Activated naive CD4-positive, alpha-beta T cell treated with anti-CD3 and anti-CD28 coated beads, Interleukin-2, amount 50 U/mL, for 72 hours (primary cell): ENCODE results near the gene KRTAP2-4. TPM values are rescaled to one million over a fixed set of nuclear protein-coding genes. Genes with fewer than 3 reads are reported as not detected.
"Not testable (repeated sequence)": the region's sequence is repeated elsewhere in the genome, so short reads cannot be mapped to it uniquely, and the experiment has no call there.

Source experiments
- ATAC-seq, 2 donors: fragments of 150-1000 bp; cut with Tn5 transposase; 2 replicates each; pipeline ENCODE4 v1.10.0; 2021; ENCODE audit warnings: mild to moderate bottlenecking in 2 of 2, moderate library complexity in 2 of 2
- DNase-seq, 2 donors: peaks; one replicate each; pipeline ENCODE4 v3.0.0; 2021 to 2022; ENCODE audit warnings: low spot score in 2 of 2
- H3K27ac Mint-ChIP-seq, 2 donors: one replicate each; pipeline ENCODE4 v1.8.0; 2022; ENCODE audit warnings: mild to moderate bottlenecking in 2 of 2, mixed read lengths in 2 of 2
- H3K36me3 Mint-ChIP-seq, 2 donors: one replicate each; pipeline ENCODE4 v1.8.0; 2022; ENCODE audit warnings: mixed read lengths in 2 of 2
- H3K9me3 Mint-ChIP-seq, 2 donors: one replicate each; pipeline ENCODE4 v1.8.0; 2022; ENCODE audit warnings: mixed read lengths in 2 of 2
- total RNA-seq, 2 donors: library from RNA; stranded (reverse); gene quantifications; one replicate each; pipeline ENCODE4 v1.2.3, GENCODE V29; 2022

Gene KRTAP2-4
- total RNA-seq, result not detected

DNA sequence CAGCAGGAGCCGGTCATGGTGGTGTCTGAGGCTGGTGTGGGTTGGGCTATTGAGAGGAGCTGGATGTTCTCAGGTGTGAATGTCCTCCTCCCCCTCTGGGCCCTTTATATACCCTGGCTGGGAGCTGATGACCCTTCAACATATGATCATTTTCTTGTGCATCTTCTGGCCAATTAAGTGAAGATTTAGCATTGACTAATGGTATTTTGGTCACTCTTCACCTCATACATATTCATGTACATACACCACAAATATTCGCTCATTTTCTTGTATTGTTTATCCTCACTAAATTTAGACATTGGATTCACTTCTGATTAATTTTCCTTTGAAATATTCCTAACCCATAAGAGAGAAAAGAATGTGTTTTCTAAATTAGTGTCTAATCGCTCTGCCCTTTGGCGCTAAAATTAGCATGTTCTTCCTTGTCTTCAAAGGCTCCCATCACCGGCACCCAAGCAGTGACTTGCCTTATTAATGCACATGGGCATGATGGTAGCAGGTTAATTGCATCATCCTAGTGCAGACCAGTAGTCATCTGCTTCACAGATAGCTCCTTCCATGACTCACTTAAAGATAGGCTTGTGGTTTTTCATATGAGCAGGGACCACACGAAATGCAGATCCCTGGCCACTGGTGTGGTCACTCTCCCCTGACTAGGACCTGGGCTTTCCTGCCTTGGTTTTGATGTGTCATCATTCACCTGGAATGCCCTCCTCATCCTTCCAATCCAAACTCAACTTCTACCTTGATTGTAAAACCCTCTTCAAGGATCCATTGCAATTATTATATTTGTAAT lies at the start of gene KRTAP2-4:
TSS of gene KRTAP2-4 (minus strand) at position 51 of the 796 bp plus-strand sequence. CDS start at position 17, 34 bp downstream.
- ATAC-seq (peak in 1 of 2 donors; percentile 72), DNase-seq (no peak)
- no peaks in the 10 kb centered on the region for H3K9me3 Mint-ChIP-seq
- H3K27ac Mint-ChIP-seq, result no peak within 1 kb of the TSS
- no peaks in the 10 kb centered on the region for H3K36me3 Mint-ChIP-seq

DNA sequence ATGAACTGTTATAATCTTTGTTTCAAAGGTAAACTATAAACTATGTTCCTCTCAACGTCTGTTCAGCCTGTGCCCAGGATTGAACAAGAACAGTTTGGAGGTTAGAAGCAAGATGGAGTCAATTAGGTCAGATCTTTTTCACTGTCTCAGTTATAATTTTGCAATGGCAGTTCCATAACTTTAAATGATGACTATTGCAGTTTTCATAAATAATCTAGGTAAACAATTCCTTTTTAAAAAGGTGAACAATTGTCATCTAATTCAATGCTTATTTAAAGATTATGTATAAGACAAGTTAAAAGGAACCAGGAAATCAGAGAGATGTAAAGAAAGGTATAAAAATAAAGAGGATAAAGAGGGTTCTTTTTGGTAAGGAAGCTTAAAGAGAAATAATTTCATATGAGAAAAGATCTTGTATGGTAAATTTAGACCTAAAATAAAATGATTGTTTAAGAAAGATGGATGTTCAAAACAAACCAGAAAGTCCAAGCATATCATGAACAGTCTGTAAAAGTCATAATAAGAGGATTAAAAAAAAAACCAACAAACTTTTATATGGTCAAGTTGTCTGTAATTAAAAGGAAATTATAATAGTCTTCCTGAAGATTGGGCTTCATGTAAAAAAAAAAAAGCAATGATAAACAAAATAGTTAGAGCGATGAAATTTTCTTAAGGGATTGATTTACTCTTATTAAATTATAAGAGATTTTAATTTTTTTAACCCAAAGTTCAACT lies 45.6 kb upstream of the KRTAP2-4 start:
- ATAC-seq, result no peak
- DNase-seq, result no peak
- H3K9me3 Mint-ChIP-seq, result peaks cover 4 to 12% of the 10 kb centered on the region in 2 donors
- no peak overlapping the region for H3K27ac Mint-ChIP-seq
- peaks cover 0 to 9% of the 10 kb centered on the region in 2 donors for H3K36me3 Mint-ChIP-seq

GRCh38 chr17:41108728-41109386 lies 43.2 kb upstream of the KRTAP2-4 start:
- not testable (repeated sequence) for ATAC-seq, H3K27ac Mint-ChIP-seq, H3K36me3 Mint-ChIP-seq, DNase-seq
- peaks cover 4 to 12% of the 10 kb centered on the region in 2 donors for H3K9me3 Mint-ChIP-seq

DNA sequence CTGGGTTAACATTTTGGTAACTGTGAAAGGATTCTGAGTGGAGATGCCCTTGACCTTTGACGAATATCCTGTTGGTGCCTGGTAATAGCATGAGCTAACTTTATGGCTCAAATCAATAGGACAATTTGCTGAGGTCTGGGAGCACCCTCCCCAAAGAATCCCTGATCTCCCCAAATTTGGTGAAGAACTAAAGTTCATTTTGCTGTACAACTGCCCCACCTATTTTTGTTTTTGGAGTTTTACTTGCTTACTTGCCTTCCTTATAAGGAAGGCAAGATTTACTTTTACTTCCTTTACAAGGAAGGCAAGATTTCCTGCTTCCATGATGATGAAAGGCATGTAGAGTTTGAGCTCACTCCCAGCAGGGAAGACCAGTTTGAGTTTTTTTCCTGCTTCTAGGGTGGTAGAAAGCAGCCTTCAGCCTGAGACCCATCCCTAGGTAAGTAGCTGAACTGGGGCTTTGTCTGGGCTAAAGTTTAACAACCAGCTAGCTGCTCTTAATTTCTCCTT lies 42.3 kb upstream of the KRTAP2-4 start:
- Mint-ChIP-seq H3K27ac (no peak overlapping the region), H3K36me3 (peaks cover 0 to 9% of the 10 kb centered on the region in 2 donors), H3K9me3 (peaks cover 4 to 12% of the 10 kb centered on the region in 2 donors)
- DNase-seq, result no peak
- ATAC-seq, result no peak

GRCh38 chr17:41105347-41105746 lies 39.7 kb upstream of the KRTAP2-4 start, which contains the start of gene KRTAP4-9:
Gene KRTAP4-9 (plus strand): TSS chr17:41105389. CDS start chr17:41105389, 0 bp downstream.
- peak within 1 kb of the TSS in 1 of 2 donors; percentile 82 for H3K27ac Mint-ChIP-seq
- ATAC-seq, H3K9me3 Mint-ChIP-seq, H3K36me3 Mint-ChIP-seq, DNase-seq: not testable (repeated sequence)

DNA sequence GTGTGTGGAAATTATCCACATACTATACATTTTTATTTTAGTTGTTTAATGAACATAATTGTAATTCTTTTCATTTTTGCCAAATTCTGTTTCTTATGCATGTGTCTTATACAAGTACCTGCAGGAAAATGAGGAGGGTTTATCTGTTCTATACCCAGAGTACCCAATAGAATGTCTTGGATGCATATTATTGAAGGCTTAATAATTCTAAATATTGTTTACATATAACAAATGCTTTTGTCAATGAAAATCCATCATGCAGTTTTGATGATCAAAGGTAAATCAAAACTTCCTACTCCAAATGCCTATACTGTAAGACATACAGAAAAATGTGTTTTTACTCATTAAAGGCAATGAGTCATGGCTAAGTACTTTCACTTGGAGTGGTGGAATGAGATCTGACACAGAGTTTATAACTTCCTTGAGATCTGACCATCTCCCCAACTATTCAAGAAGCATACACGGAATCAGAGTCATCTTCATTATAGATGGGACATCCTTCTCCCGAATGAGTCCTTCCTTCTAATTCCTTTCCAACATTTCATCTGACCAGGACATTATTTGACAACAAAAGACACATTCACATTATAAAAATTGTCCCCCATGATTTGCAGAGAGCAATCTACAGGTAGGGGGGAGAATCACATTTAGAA lies 38.8 kb upstream of the KRTAP2-4 start:
- not testable (repeated sequence) for H3K27ac Mint-ChIP-seq, H3K36me3 Mint-ChIP-seq, DNase-seq, H3K9me3 Mint-ChIP-seq
- ATAC-seq, result peak; percentile 51 to 89

DNA sequence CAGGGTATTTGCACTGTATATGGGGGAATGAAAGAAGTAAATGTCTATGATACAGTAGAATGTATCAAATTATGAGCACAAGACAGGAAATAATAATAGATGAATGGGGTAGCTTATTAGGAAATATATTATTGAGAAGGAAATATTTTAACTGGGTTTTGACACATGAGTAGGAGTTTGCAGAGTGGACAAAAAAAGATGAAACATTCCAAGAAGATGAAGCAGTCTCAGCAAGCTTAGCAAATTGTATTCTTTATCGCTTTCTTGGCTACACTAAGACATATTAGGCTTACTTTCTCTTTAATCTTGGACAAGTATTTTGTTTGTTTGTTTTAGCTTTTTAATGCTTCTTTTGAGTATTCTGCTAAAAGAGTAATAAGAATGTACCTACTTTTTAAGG lies 38.2 kb upstream of the KRTAP2-4 start:
- Mint-ChIP-seq H3K27ac (no peak overlapping the region), H3K9me3 (peaks cover 0 to 5% of the 10 kb centered on the region in 2 donors), H3K36me3 (no peaks in the 10 kb centered on the region)
- DNase-seq (no peak), ATAC-seq (no peak)

DNA sequence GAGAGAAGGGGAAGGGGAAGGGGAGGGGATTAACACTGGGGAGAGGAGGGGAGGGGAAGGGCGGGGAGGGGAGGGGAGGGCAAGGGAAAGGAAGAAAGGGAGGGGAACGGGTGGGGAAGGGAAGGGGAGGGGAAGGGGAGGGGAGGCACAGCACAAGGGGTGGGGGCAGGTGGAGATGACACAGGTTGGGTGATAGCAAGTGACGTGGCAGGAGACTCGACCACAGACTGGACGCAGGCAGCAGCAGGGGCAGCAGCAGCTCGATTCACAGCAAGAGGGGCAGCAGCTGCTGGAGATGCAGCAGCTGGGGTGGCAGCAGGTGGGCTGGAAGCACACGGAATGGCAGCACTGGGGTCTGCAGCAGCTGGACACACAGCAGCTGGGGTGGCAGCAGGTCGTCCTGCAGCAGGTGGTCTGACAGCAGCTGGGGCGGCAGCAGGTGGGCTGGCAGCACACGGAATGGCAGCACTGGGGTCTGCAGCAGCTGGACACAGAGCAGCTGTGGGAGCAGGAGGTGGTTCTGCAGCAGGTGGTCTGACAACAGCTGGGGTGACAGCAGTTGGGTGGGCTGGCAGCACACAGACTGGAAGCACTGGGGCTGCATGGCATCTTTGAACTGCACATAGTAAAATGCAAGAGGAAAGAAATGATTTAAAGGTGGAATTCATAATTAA lies 36.0 kb upstream of the KRTAP2-4 start, which contains the start of gene KRTAP4-16:
TSS of gene KRTAP4-16 (minus strand) at position 624 of the 674 bp plus-strand sequence. CDS start at position 624, 0 bp downstream.
- Mint-ChIP-seq H3K9me3 (no peaks in the 10 kb centered on the region), H3K27ac (no peak within 1 kb of the TSS), H3K36me3 (no peaks in the 10 kb centered on the region)
- DNase-seq, result no peak
- ATAC-seq, result no peak

DNA sequence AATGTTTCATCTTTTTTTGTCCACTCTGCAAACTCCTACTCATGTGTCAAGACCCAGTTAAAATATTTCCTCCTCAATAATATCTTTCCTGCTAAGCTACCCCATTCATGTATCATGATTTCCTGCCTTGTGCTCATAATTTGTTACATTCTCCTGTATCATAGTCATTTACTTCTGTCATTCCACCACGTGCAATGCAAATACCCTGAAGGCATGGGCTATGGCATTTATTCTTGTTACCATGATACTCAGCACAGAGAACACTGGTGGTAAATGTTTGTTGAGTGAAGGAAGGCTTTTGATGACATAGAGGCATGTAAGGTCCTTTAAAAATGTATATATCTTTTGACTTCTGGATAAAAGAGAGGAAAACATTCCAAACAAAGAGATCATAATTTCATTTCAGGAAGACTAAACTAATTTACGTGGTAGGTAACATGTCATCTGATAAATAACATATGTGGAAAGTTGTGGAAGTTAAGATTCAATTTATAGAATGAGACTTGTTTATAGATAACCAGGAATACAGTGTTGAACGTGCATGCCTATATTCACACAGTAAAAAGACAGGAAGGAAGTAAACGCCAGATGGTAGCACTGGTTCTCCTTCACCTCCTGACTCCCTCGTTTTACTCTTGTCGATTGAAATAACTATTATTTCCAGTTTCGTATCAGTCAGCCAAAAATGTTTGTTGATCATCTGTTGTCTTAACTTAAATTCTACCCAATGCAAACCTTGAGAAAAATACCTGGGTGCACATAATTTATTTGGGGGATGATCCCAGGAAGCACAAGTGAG lies 34.2 kb upstream of the KRTAP2-4 start:
- not testable (repeated sequence) for ATAC-seq, H3K9me3 Mint-ChIP-seq

GRCh38 chr17:41098481-41098880 lies 32.8 kb upstream of the KRTAP2-4 start:
- ATAC-seq, result no peak
- H3K36me3 Mint-ChIP-seq, result no peaks in the 10 kb centered on the region

More for the DNA sequence above, 34.2 kb upstream of the KRTAP2-4 start:
- not testable (repeated sequence) for DNase-seq, H3K36me3 Mint-ChIP-seq, H3K27ac Mint-ChIP-seq

DNA sequence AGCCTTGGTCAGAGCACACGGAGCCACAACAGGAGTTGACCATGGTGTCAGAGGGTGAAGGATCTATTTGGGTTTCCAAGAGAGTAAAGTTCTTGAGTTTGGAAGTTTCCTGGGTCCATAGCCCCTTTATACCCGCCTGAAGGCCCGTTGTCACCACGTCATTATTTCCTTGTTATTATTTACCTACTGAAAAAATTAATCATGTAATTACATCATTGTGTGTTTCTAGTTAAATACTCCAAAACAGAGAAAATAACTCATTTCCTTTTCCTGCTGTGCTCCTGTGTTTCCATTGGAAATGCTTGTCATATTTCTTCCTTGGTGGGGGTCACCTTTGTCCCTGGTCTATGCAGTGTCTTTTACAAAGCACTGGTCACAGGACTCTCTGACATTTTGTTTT lies 32.4 kb upstream of the KRTAP2-4 start, which contains the start of gene KRTAP4-8:
TSS of gene KRTAP4-8 (minus strand) at position 101 of the 400 bp plus-strand sequence. CDS start at position 43, 58 bp downstream.
- Mint-ChIP-seq H3K9me3 (no peaks in the 10 kb centered on the region), H3K36me3 (no peaks in the 10 kb centered on the region), H3K27ac (peak within 1 kb of the TSS in 1 of 2 donors; percentile 85)
- ATAC-seq (no peak), DNase-seq (no peak)

More at GRCh38 chr17:41098481-41098880, 32.8 kb upstream of the KRTAP2-4 start:
- Mint-ChIP-seq H3K27ac (no peak overlapping the region), H3K9me3 (no peaks in the 10 kb centered on the region)
- no peak for DNase-seq

DNA sequence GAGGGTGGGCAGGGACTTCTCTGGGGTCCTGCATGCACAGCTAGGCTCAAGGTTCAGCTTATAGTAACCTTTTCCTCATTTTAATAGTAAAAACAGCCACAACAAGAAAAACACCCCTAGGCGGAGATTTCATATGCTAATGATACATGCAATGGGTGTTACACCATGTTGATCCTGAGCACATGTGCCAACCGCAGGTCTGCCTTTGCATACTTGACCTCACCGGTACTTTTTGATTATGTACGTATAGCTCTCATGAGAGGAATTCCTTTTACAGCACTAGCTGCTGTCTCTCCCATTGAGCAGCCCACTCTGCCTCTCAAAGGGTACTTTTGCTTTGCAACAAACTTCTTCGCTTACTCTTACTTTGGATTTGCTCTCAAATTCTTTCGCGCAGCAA lies 30.4 kb upstream of the KRTAP2-4 start:
- Mint-ChIP-seq H3K27ac (no peak overlapping the region), H3K36me3 (no peaks in the 10 kb centered on the region), H3K9me3 (no peaks in the 10 kb centered on the region)
- ATAC-seq (no peak), DNase-seq (no peak)

DNA sequence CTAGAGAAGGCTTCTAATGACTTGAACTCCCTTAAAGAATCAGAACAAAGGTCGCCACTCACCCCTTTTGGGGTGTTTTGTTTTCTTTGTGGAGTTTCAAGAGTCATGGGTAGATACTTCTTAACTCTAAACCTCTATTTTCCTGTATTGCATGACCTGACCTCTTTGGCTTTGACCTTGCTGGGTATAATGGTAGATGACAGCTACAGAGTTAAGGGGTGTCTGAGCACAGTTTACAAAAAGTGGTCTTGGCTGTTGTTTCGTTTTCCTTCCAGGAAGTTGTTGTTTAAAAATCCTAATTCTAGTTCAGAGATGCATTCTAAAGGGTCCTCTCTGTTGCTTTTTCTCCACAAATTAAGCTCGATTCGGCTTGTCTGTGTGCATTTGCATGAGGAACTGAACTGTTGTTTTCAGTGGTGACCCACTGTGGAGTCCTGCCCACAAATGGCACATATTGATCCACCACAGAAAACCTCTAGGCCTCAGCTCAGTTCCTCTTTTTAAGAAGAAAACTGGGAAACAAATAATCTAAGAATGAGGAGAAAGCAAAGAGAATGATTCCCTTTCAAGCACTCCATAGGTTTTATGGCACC lies 23.2 kb upstream of the KRTAP2-4 start:
- H3K9me3 Mint-ChIP-seq, ATAC-seq, H3K36me3 Mint-ChIP-seq, DNase-seq, H3K27ac Mint-ChIP-seq: not testable (repeated sequence)

DNA sequence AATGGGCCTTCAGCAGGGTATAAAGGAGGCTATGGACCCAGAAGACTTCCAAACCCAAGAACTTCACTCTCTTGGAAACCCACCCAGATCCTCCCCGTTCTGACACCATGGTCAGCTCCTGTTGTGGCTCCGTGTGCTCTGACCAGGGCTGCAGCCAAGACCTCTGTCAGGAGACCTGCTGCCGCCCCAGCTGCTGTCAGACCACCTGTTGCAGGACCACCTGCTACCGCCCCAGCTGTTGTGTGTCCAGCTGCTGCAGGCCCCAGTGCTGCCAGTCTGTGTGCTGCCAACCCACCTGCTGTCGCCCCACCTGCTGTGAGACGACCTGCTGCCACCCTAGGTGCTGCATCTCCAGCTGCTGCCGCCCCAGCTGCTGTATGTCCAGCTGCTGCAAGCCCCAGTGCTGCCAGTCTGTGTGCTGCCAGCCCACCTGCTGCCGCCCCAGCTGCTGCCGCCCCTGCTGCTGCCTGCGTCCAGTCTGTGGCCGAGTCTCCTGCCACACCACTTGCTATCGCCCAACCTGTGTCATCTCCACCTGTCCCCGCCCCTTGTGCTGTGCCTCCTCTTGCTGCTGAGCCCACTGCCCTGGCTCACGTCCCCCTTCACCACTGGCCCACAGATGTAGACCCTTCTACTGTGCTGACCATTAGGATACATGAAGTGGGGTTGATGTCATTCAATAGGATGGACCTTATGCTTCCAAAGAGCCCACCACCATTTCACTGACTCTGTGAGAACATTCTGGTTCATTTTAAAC lies 18.6 kb upstream of the KRTAP2-4 start, which contains the start of gene KRTAP4-7:
TSS of gene KRTAP4-7 (plus strand) at position 51 of the 757 bp plus-strand sequence. CDS start at position 108, 57 bp downstream.
- H3K9me3 Mint-ChIP-seq, ATAC-seq: not testable (repeated sequence)
- H3K27ac Mint-ChIP-seq, result peak within 1 kb of the TSS in 1 of 2 donors; percentile 30

More for the DNA sequence above, 18.6 kb upstream of the KRTAP2-4 start, which contains the start of gene KRTAP4-7:
- H3K36me3 Mint-ChIP-seq, DNase-seq: not testable (repeated sequence)
